Esophagus squamous epithelium (tissue), 5 donors: Measurements from ENCODE around the gene CHD3. TPM values are rescaled to one million over a fixed set of nuclear protein-coding genes. Genes with fewer than 3 reads are reported as not detected.

Experiments used
- DNase-seq: peaks from one replicate; lab custom pipeline; 2025; lab: John Stamatoyannopoulos, UW
- H3K27ac ChIP-seq, 4 donors: fragments of 200-600 bp; sonication (generic); one replicate each; pipeline ENCODE4 v1.5.1; 2016 to 2019; ENCODE audit warnings: mild to moderate bottlenecking in 1 of 4
- H3K27me3 ChIP-seq, 4 donors: fragments of 200-600 bp; sonication (generic); 1 replicate in 3 of 4; 2 replicates in 1 of 4; pipeline versions ENCODE4 v1.5.1 to v1.6.0; 2017 to 2021; ENCODE audit warnings: antibody characterized with exemption in 1 of 4
- H3K36me3 ChIP-seq, 3 donors: fragments of 200-600 bp; sonication (generic); one replicate each; pipeline ENCODE4 v1.5.1; 2016 to 2019
- H3K4me1 ChIP-seq, 3 donors: fragments of 200-600 bp; sonication (generic); one replicate each; pipeline ENCODE4 v1.5.1; 2017 to 2019
- H3K4me3 ChIP-seq, 4 donors: fragments of 200-600 bp; sonication (generic); 1 replicate in 3 of 4; 2 replicates in 1 of 4; pipeline ENCODE4 v1.5.1; 2016 to 2019; ENCODE audit warnings: mild to moderate bottlenecking in 2 of 4, moderate library complexity in 1 of 4
- H3K9me3 ChIP-seq, 3 donors: fragments of 200-600 bp; sonication (generic); one replicate each; pipeline ENCODE4 v1.5.1; 2016 to 2019
- POLR2A ChIP-seq, 4 donors: fragments of 450-650 bp; IDR thresholded peaks; one replicate each; pipeline ENCODE4 v1.6.1; 2017; ENCODE audit warnings: antibody characterized with exemption in 4 of 4, mild to moderate bottlenecking in 4 of 4, moderate library complexity in 3 of 4
- WGBS, 2 donors: methylation state at CpG; one replicate each; pipeline ENCODE4 v1.1.5; 2018; 5-methylcytosine and 5-hydroxymethylcytosine counted together
- intact Hi-C: fragments of 100-400 bp; cut with DNase I; formaldehyde crosslinking; loops from one replicate; pipeline ENCODE4 v1.15.0; 2022
- total RNA-seq, 4 donors: library from RNA; depleted of rRNA; stranded (reverse); fragments of >200 nt; gene quantifications; one replicate each; pipeline ENCODE4 v1.1.0, GENCODE V29; 2016
- TF ChIP-seq, protein P1 (sequence below), 6 experiments: fragments of 450-650 bp in 4 of 6; fragments of 200-600 bp in 2 of 6; sonication (generic) in 2 of 6; IDR thresholded peaks; one replicate each; pipeline ENCODE4 v1.5.1; 2016 to 2019; ENCODE audit warnings: antibody characterized with exemption in 6 of 6, mild to moderate bottlenecking in 4 of 6, moderate library complexity in 4 of 6
- donor health status: DM: yes; HTN: yes; CAD: no.

The CHD3 gene
- total RNA-seq, 4 donors from 2014 or later: 57.7 to 93.5 (median 73.0) TPM

DNA sequence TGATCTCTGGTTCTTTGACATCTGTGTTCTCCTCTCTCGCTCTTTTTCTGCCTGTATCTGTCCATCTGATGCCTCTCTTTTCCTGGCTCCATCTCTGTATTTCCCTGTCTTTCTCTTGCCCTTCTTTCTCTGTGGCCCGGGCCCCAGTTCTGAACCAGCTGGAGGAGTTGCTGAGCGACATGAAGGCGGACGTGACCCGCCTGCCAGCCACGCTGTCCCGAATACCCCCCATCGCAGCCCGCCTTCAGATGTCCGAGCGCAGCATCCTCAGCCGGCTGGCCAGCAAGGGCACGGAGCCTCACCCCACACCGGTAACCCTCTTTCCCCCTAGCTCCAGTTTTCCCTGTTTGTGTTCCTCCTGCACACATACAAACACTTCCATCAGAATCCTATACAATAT lies 21.7 kb downstream of the CHD3 start:
- Histone ChIP-seq H3K36me3 (peaks cover 29 to 71% (median 54%) of the 10 kb centered on the region in 3 donors), H3K27ac (no peak overlapping the region), H3K4me1 (peaks cover 10 to 25% (median 14%) of the 10 kb centered on the region in 3 donors), H3K4me3 (no peak overlapping the region), H3K9me3 (no peaks in the 10 kb centered on the region), H3K27me3 (no peaks in the 10 kb centered on the region)
- TF ChIP-seq, protein P1, sequence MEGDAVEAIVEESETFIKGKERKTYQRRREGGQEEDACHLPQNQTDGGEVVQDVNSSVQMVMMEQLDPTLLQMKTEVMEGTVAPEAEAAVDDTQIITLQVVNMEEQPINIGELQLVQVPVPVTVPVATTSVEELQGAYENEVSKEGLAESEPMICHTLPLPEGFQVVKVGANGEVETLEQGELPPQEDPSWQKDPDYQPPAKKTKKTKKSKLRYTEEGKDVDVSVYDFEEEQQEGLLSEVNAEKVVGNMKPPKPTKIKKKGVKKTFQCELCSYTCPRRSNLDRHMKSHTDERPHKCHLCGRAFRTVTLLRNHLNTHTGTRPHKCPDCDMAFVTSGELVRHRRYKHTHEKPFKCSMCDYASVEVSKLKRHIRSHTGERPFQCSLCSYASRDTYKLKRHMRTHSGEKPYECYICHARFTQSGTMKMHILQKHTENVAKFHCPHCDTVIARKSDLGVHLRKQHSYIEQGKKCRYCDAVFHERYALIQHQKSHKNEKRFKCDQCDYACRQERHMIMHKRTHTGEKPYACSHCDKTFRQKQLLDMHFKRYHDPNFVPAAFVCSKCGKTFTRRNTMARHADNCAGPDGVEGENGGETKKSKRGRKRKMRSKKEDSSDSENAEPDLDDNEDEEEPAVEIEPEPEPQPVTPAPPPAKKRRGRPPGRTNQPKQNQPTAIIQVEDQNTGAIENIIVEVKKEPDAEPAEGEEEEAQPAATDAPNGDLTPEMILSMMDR (IDR thresholded peaks at IDR 0.05): no peak
- intact Hi-C loops: loop anchor here (5.0 kb wide), 1 partner anchor 77 kb away; no protein-coding TSS in a partner anchor
- no peak for DNase-seq
- 92 to 96% methylated on average over 14 to 15 of the region's 15 CpGs for WGBS, 2 donors

GRCh38 chr17:7910711-7911110 lies 22.1 kb downstream of the CHD3 start:
- intact Hi-C loops: loop anchor here (5.0 kb wide), 1 partner anchor 77 kb away; no protein-coding TSS in a partner anchor
- H3K27ac ChIP-seq: no peak overlapping the region
- 82 to 85% methylated on average over 13 of the region's 13 CpGs for WGBS, 2 donors
- H3K27me3 ChIP-seq: no peaks in the 10 kb centered on the region
- no peak overlapping the region for H3K4me3 ChIP-seq
- TF ChIP-seq POLR2A (IDR thresholded peaks at IDR 0.05): no peak
- TF ChIP-seq, protein P1 (IDR thresholded peaks at IDR 0.05): no peak
- DNase-seq: no peak
- H3K36me3 ChIP-seq: peaks cover 29 to 67% (median 54%) of the 10 kb centered on the region in 3 donors
- H3K4me1 ChIP-seq: peaks cover 11 to 28% (median 15%) of the 10 kb centered on the region in 3 donors
- H3K9me3 ChIP-seq: no peaks in the 10 kb centered on the region

GRCh38 chr17:7911116-7911515 lies 22.5 kb downstream of the CHD3 start:
- Histone ChIP-seq H3K27ac (no peak overlapping the region), H3K36me3 (peaks cover 27 to 63% (median 54%) of the 10 kb centered on the region in 3 donors), H3K9me3 (no peaks in the 10 kb centered on the region), H3K4me1 (peaks cover 12 to 29% (median 16%) of the 10 kb centered on the region in 3 donors), H3K27me3 (no peaks in the 10 kb centered on the region), H3K4me3 (no peak overlapping the region)
- no peak for DNase-seq
- TF ChIP-seq POLR2A (IDR thresholded peaks at IDR 0.05): no peak
- TF ChIP-seq, protein P1 (IDR thresholded peaks at IDR 0.05): no peak
- WGBS, 2 donors: 61 to 63% methylated on average over 8 to 9 of the region's 9 CpGs
- intact Hi-C loops: loop anchor here (5.0 kb wide), 1 partner anchor 76 kb away; no protein-coding TSS in a partner anchor

- no peaks in the 10 kb centered on the region for H3K27me3 ChIP-seq
- no peaks in the 10 kb centered on the region for H3K9me3 ChIP-seq
- intact Hi-C loops: loop anchor here (5.0 kb wide), 1 partner anchor 74 kb away; no protein-coding TSS in a partner anchor
- WGBS, 2 donors: 26 to 47% methylated on average over 2 to 3 of the region's 3 CpGs
- no peak overlapping the region for H3K4me3 ChIP-seq
- peaks cover 20 to 39% (median 23%) of the 10 kb centered on the region in 3 donors for H3K4me1 ChIP-seq
- TF ChIP-seq, protein P1 (IDR thresholded peaks at IDR 0.05): peak in 5 of 6 experiments; percentile 53 to 80 (median 63)
- no peak for TF ChIP-seq POLR2A (IDR thresholded peaks at IDR 0.05)
- no peak for DNase-seq
- H3K36me3 ChIP-seq: peaks cover 9 to 44% (median 35%) of the 10 kb centered on the region in 3 donors
- H3K27ac ChIP-seq: peak overlapping the region in 2 of 4 donors; percentile 34 to 36
Measured at GRCh38 chr17:7912927-7913524, 24.4 kb downstream of the CHD3 start.

GRCh38 chr17:7915179-7915610 lies 26.6 kb downstream of the CHD3 start:
- H3K27ac ChIP-seq: peak overlapping the region; percentile 92 to 99 (median 94)
- intact Hi-C loops: no loop called here

More at GRCh38 chr17:7915179-7915610, 26.6 kb downstream of the CHD3 start:
- Histone ChIP-seq H3K4me3 (peak overlapping the region; percentile 47 to 82 (median 64)), H3K4me1 (peaks cover 20 to 39% (median 23%) of the 10 kb centered on the region in 3 donors), H3K9me3 (no peaks in the 10 kb centered on the region), H3K27me3 (no peaks in the 10 kb centered on the region), H3K36me3 (peaks cover 9 to 22% (median 17%) of the 10 kb centered on the region in 3 donors)
- 0 to 2% methylated on average over 5 to 7 of the region's 15 CpGs for WGBS, 2 donors
- TF ChIP-seq POLR2A (IDR thresholded peaks at IDR 0.05): no peak
- TF ChIP-seq, protein P1 (IDR thresholded peaks at IDR 0.05): no peak
- DNase-seq: no peak
